ENCODE data around the gene TSNAX.

DNA sequence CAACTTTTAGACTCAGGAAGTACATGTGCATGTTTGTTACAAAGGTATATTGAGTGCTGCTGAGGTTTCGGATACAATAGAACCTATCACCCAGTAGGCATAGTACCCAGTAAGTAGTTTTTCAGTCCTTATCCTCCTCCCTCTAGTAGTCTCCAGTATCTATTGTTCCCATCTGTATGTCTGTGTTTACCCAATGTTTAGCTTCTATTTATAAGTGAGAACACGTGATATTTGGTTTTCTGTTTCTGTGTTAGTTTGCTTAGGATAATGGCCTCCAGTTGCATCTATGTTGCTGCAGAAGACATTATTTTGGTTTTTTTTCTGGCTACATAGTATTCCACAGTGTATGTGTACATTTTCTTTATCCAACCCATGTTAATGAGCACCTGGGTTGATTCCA is 47.2 kb upstream of the TSNAX start:
- no peak for TF ChIP-seq POLR2AphosphoS5 (IDR thresholded peaks at IDR 0.05; ENCODE audit: low read depth, low read length)
- TF ChIP-seq, protein P1, sequence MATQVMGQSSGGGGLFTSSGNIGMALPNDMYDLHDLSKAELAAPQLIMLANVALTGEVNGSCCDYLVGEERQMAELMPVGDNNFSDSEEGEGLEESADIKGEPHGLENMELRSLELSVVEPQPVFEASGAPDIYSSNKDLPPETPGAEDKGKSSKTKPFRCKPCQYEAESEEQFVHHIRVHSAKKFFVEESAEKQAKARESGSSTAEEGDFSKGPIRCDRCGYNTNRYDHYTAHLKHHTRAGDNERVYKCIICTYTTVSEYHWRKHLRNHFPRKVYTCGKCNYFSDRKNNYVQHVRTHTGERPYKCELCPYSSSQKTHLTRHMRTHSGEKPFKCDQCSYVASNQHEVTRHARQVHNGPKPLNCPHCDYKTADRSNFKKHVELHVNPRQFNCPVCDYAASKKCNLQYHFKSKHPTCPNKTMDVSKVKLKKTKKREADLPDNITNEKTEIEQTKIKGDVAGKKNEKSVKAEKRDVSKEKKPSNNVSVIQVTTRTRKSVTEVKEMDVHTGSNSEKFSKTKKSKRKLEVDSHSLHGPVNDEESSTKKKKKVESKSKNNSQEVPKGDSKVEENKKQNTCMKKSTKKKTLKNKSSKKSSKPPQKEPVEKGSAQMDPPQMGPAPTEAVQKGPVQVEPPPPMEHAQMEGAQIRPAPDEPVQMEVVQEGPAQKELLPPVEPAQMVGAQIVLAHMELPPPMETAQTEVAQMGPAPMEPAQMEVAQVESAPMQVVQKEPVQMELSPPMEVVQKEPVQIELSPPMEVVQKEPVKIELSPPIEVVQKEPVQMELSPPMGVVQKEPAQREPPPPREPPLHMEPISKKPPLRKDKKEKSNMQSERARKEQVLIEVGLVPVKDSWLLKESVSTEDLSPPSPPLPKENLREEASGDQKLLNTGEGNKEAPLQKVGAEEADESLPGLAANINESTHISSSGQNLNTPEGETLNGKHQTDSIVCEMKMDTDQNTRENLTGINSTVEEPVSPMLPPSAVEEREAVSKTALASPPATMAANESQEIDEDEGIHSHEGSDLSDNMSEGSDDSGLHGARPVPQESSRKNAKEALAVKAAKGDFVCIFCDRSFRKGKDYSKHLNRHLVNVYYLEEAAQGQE (IDR thresholded peaks at IDR 0.05; ENCODE audit: insufficient read depth in 1 of 2, low read depth in 2 of 2, low read length in 2 of 2): no peak

Measured in PFSK-1 (cell line).